Endothelial cell of umbilical vein (primary cell): ENCODE results near the gene CFAP69. TPM values are rescaled to one million over a fixed set of nuclear protein-coding genes. Genes with fewer than 3 reads are reported as not detected.

Experiments
- BruUV-seq: library from RNA; stranded (reverse); fragments of 400-500 nt; replicated peaks from 2 replicates; lab custom pipeline; 2021; lab: Mats Ljungman, UMichigan
- CTCF ChIA-PET: fragments of 300-600, 350-600 bp; sonication (Branson Sonifier 250); formaldehyde crosslinking; loops from one replicate; lab custom pipeline; 2021; ENCODE audit warnings: antibody characterized with exemption, inconsistent platforms; lab: Charles Lee
- POLR2A ChIA-PET: fragments of 300-600, 350-600 bp; sonication (Branson Sonifier 250); formaldehyde crosslinking; loops from one replicate; lab custom pipeline; 2021; ENCODE audit warnings: antibody characterized with exemption, inconsistent platforms; lab: Charles Lee
- DNase-seq: peaks from one replicate; pipeline ENCODE4 v3.0.0-alpha.2; 2011; ENCODE audit warnings: low read depth, low spot score
- FAIRE-seq: peaks from 2 replicates; lab custom pipeline; 2011; peaks lifted over from hg19 to GRCh38; lab: Jason Lieb, UNC
- H2AFZ ChIP-seq: 2 replicates; pipeline ENCODE4 v1.6.0; 2012; ENCODE audit warnings: low read depth, low read length, control low read depth, inconsistent platforms
- H3K27ac ChIP-seq: 2 replicates; pipeline ENCODE4 v1.5.1; 2011; ENCODE audit warnings: low read depth, mild to moderate bottlenecking, control low read depth, low read length, moderate library complexity; ENCODE audit not compliant: insufficient read depth
- H3K27me3 ChIP-seq, 2 experiments: 2 replicates each; pipeline versions ENCODE4 v1.6.0 to v1.6.1; 2011; ENCODE audit warnings: low read length in 2 of 2, mixed read lengths in 1 of 2; ENCODE audit not compliant: control insufficient read depth in 2 of 2, insufficient read depth in 2 of 2
- H3K36me3 ChIP-seq, 2 experiments: 2 replicates in 1 of 2; 3 replicates in 1 of 2; pipeline ENCODE4 v1.5.1; 2011; ENCODE audit warnings: low read length in 2 of 2, mild to moderate bottlenecking in 1 of 2, moderate library complexity in 1 of 2; ENCODE audit not compliant: control insufficient read depth in 2 of 2, insufficient read depth in 2 of 2; ENCODE audit errors: extremely low read depth in 1 of 2
- H3K4me1 ChIP-seq: 3 replicates; pipeline ENCODE4 v1.5.1; 2011; ENCODE audit warnings: mild to moderate bottlenecking, low read length; ENCODE audit not compliant: control insufficient read depth, insufficient read depth; ENCODE audit errors: extremely low read depth
- H3K4me2 ChIP-seq: 2 replicates; pipeline ENCODE4 v1.6.1; 2011; ENCODE audit warnings: low read length, control low read depth, mixed read lengths; ENCODE audit not compliant: insufficient read depth
- H3K4me3 ChIP-seq, 3 experiments: fragments of 200-600 bp in 1 of 3; sonication (generic), shearing (Covaris generic) in 1 of 3; replicated peaks in 1 of 3; 2 replicates each; pipeline ENCODE4 v1.5.1; 2011 to 2016; ENCODE audit warnings: control low read depth in 3 of 3, low read length in 3 of 3, mild to moderate bottlenecking in 2 of 3, inconsistent platforms in 1 of 3, low read depth in 1 of 3, moderate library complexity in 1 of 3; ENCODE audit not compliant: insufficient read depth in 1 of 3
- H3K79me2 ChIP-seq: 2 replicates; pipeline ENCODE4 v1.6.0; 2012; ENCODE audit warnings: low read length, inconsistent platforms; ENCODE audit not compliant: control insufficient read depth, insufficient read depth
- H3K9ac ChIP-seq: replicated peaks from 2 replicates; pipeline ENCODE3; 2011; ENCODE audit warnings: low read length, control low read depth; ENCODE audit not compliant: insufficient read depth; ENCODE audit errors: extremely low read depth
- H3K9me1 ChIP-seq: replicated peaks from 3 replicates; pipeline ENCODE4 v1.6.0; 2011; ENCODE audit warnings: mild to moderate bottlenecking, low read length; ENCODE audit not compliant: control insufficient read depth, insufficient read depth; ENCODE audit errors: extremely low read depth
- H3K9me3 ChIP-seq: replicated peaks from 2 replicates; pipeline ENCODE4 v1.5.1; 2012; ENCODE audit warnings: low read length, inconsistent platforms; ENCODE audit not compliant: control insufficient read depth, insufficient read depth
- H4K20me1 ChIP-seq: replicated peaks from 2 replicates; pipeline ENCODE3; 2011; ENCODE audit warnings: mild to moderate bottlenecking, low read length; ENCODE audit not compliant: control insufficient read depth, insufficient read depth; ENCODE audit errors: extremely low read depth
- CTCF ChIP-seq, 2 donors: IDR thresholded peaks; 1 replicate in 1 of 2; 2 replicates in 1 of 2; pipeline ENCODE4 v1.5.1; 2011; ENCODE audit warnings: low read length in 2 of 2, mild to moderate bottlenecking in 2 of 2, moderate library complexity in 2 of 2, control low read depth in 1 of 2, inconsistent platforms in 1 of 2, low read depth in 1 of 2; ENCODE audit not compliant: insufficient read depth in 1 of 2; ENCODE audit errors: extremely low read depth in 1 of 2
- EZH2 ChIP-seq: IDR thresholded peaks from 2 replicates; pipeline ENCODE4 v1.6.1; 2012; ENCODE audit warnings: borderline replicate concordance, low read depth, mild to moderate bottlenecking, moderate library complexity, low read length, inconsistent platforms; ENCODE audit not compliant: severe bottlenecking
- FOS ChIP-seq: IDR thresholded peaks from 2 replicates; pipeline ENCODE4 v1.6.1; 2011; ENCODE audit warnings: mild to moderate bottlenecking, low read length, moderate library complexity, borderline replicate concordance; ENCODE audit not compliant: insufficient read depth
- GATA2 ChIP-seq: IDR thresholded peaks from 2 replicates; pipeline ENCODE4 v1.7.0; 2011; ENCODE audit warnings: low read depth, mild to moderate bottlenecking, moderate library complexity, mixed read lengths, low read length; ENCODE audit not compliant: insufficient read length, insufficient read depth
- JUN ChIP-seq: IDR thresholded peaks from 2 replicates; pipeline ENCODE4 v1.6.1; 2011; ENCODE audit warnings: borderline replicate concordance, low read depth; ENCODE audit not compliant: insufficient read length, insufficient read depth
- MAX ChIP-seq: IDR thresholded peaks from 2 replicates; pipeline ENCODE4 v1.6.1; 2011; ENCODE audit not compliant: insufficient read depth, insufficient read length
- MYC ChIP-seq: IDR thresholded peaks from one replicate; pipeline ENCODE4 v1.6.1; 2011; ENCODE audit warnings: mild to moderate bottlenecking, low read depth, low read length
- POLR2A ChIP-seq: IDR thresholded peaks from 2 replicates; pipeline ENCODE4 v1.6.1; 2012; ENCODE audit warnings: low read depth, mild to moderate bottlenecking, control low read depth, low read length
- POLR2AphosphoS5 ChIP-seq: IDR thresholded peaks from 2 replicates; pipeline ENCODE4 v1.6.1; 2012; ENCODE audit warnings: low read depth, mild to moderate bottlenecking, control low read depth, low read length, moderate library complexity; ENCODE audit not compliant: insufficient read depth
- dilution Hi-C: fragments of 300-500 bp; cut with MboI; formaldehyde crosslinking; loops from one replicate; pipeline ENCODE4 v1.15.0; 2019; ENCODE audit warnings: low sequenced_read_pairs; ENCODE audit not compliant: extremely low pct_ligation_motif_present
- intact Hi-C: fragments of 100-400 bp; cut with micrococcal nuclease; formaldehyde crosslinking; loops from one replicate; pipeline ENCODE4 v1.10.0; 2022
- polyA plus RNA-seq, 4 experiments: library from polyadenylated mRNA; depleted of rRNA in 3 of 4; stranded (reverse) in 3 of 4; unstranded in 1 of 4; fragments of >200 nt; gene quantifications; 2 replicates each; pipeline versions ENCODE4 v1.2.1 to v1.2.3, GENCODE V29; 2011 to 2012; ENCODE audit warnings: missing spikeins in 1 of 4
- total RNA-seq: library from RNA; stranded (reverse); gene quantifications from 2 replicates; pipeline ENCODE4 v1.2.3, GENCODE V29; 2021

CFAP69 gene
- total and polyA plus RNA-seq, 2 donors (not counting 3 experiments of a cell fraction or from before 2014, with no cell fraction given) = 0.81 to 4.4 TPM

GRCh38 chr7:90222390-90222789 lies 22.6 kb upstream of the CFAP69 start:
- DNase-seq (no peak), FAIRE-seq (no peak)
- dilution Hi-C loops (no loop called here), intact Hi-C loops (no loop called here)
- Histone ChIP-seq H3K4me1 (no peaks in the 10 kb centered on the region), H3K27ac (no peak overlapping the region), H3K9me3 (no peaks in the 10 kb centered on the region), H3K79me2 (no peaks in the 10 kb centered on the region), H3K9me1 (no peaks in the 10 kb centered on the region), H2AFZ (no peak overlapping the region), H3K4me2 (no peak overlapping the region), H3K4me3 (no peak overlapping the region), H3K9ac (no peak overlapping the region), H4K20me1 (no peaks in the 10 kb centered on the region), H3K27me3 (no peaks in the 10 kb centered on the region), H3K36me3 (no peaks in the 10 kb centered on the region)
- no TSS peak for BruUV-seq
- CTCF ChIA-PET = interaction anchor here (1.6 kb wide), 1 partner anchor 14 kb away, joined by 5 read pairs; no protein-coding TSS in a partner anchor
- POLR2A ChIA-PET = no interaction called here
- TF ChIP-seq CTCF (IDR thresholded peaks at IDR 0.05; ENCODE audit: extremely low read depth in 1 of 2, insufficient read depth in 1 of 2, low read depth in 1 of 2, low read length in 2 of 2) = no peak

GRCh38 chr7:90222811-90223725 lies 21.9 kb upstream of the CFAP69 start:
- TF ChIP-seq MAX (no peak), JUN (no peak), POLR2A (no peak), GATA2 (no peak), FOS (no peak), POLR2AphosphoS5 (no peak), CTCF (IDR thresholded peaks at IDR 0.05; ENCODE audit: extremely low read depth in 1 of 2, insufficient read depth in 1 of 2, low read depth in 1 of 2, low read length in 2 of 2) (no peak), EZH2 (no peak), MYC (no peak)
- Histone ChIP-seq H3K79me2 (no peaks in the 10 kb centered on the region), H3K4me1 (no peaks in the 10 kb centered on the region), H3K9me3 (no peaks in the 10 kb centered on the region), H3K27me3 (no peaks in the 10 kb centered on the region), H3K36me3 (no peaks in the 10 kb centered on the region), H2AFZ (no peak overlapping the region), H3K27ac (no peak overlapping the region), H3K4me2 (no peak overlapping the region), H3K9ac (no peak overlapping the region), H3K4me3 (no peak overlapping the region), H3K9me1 (no peaks in the 10 kb centered on the region), H4K20me1 (no peaks in the 10 kb centered on the region)
- dilution Hi-C loops = no loop called here
- BruUV-seq = no TSS peak
- FAIRE-seq = no peak
- DNase-seq = no peak
- ChIA-PET POLR2A (no interaction called here), CTCF (interaction anchor here (0.9 to 1.6 kb wide), 3 partner anchors 8 to 13 kb away, joined by 3 to 7 read pairs (median 5); partner anchors contain the start of gene STEAP2)
- intact Hi-C loops = no loop called here
